ENCODE results near the gene PCGF3. TPM values are rescaled to one million over a fixed set of nuclear protein-coding genes. Genes with fewer than 3 reads are reported as not detected.
"Not testable (repeated sequence)": the region's sequence is repeated elsewhere in the genome, so short reads cannot be mapped to it uniquely, and the experiment has no call there.

Gene PCGF3
- polyA plus RNA-seq, 4 donors, result 27.3 to 71.6 (median 55.3) TPM

GRCh38 chr4:687971-688853 lies 17.4 kb upstream of the PCGF3 start:
- DNase-seq (no peak), FAIRE-seq (no peak)
- Histone ChIP-seq H3K36me3 (ENCODE audit: control insufficient read depth in 3 of 3, insufficient read depth in 2 of 3, low read depth in 1 of 3, low read length in 3 of 3) (peaks cover 0 to 5% (median 0%) of the 10 kb centered on the region in 3 donors), H3K4me3 (ENCODE audit: low read depth in 1 of 3, low read length in 3 of 3) (peak overlapping the region in 2 of 3 donors; percentile 36 to 49), H3K27me3 (ENCODE audit: control insufficient read depth in 3 of 3, insufficient read depth in 3 of 3, low read length in 3 of 3) (peaks cover 0 to 2% (median 0%) of the 10 kb centered on the region in 3 donors), H3K9me3 (ENCODE audit: control insufficient read depth in 2 of 2, insufficient read depth in 1 of 2, low read depth in 1 of 2, low read length in 1 of 2) (no peaks in the 10 kb centered on the region), H3K27ac (ENCODE audit: low read depth in 1 of 3, low read length in 2 of 3) (peak overlapping the region in 2 of 3 donors; percentile 79 to 84), H3K4me1 (ENCODE audit: control insufficient read depth in 3 of 3, insufficient read depth in 2 of 3, low read depth in 1 of 3, low read length in 2 of 3) (peaks cover 5 to 42% (median 5%) of the 10 kb centered on the region in 3 donors)
- WGBS, 3 donors, result 43 to 69% (median 55%) methylated on average over 19 to 26 of the region's 26 CpGs

- Histone ChIP-seq H3K27me3 (ENCODE audit: control insufficient read depth in 3 of 3, insufficient read depth in 3 of 3, low read length in 3 of 3) (peaks cover 0 to 2% (median 0%) of the 10 kb centered on the region in 3 donors), H3K9me3 (ENCODE audit: control insufficient read depth in 2 of 2, insufficient read depth in 1 of 2, low read depth in 1 of 2, low read length in 1 of 2) (no peaks in the 10 kb centered on the region), H3K36me3 (ENCODE audit: control insufficient read depth in 3 of 3, insufficient read depth in 2 of 3, low read depth in 1 of 3, low read length in 3 of 3) (peaks cover 0 to 5% (median 0%) of the 10 kb centered on the region in 3 donors), H3K27ac (ENCODE audit: low read depth in 1 of 3, low read length in 2 of 3) (peak within 1 kb of the TSS in 2 of 3 donors; percentile 79 to 84), H3K4me3 (ENCODE audit: low read depth in 1 of 3, low read length in 3 of 3) (peak within 1 kb of the TSS in 2 of 3 donors; percentile 36 to 49), H3K4me1 (ENCODE audit: control insufficient read depth in 3 of 3, insufficient read depth in 2 of 3, low read depth in 1 of 3, low read length in 2 of 3) (peaks cover 5 to 34% (median 5%) of the 10 kb centered on the region in 3 donors)
- peak in 1 of 2 donors; percentile 59 for DNase-seq
- no peak for FAIRE-seq
- WGBS, 3 donors, result 10 to 16% (median 14%) methylated on average over 53 to 59 of the region's 59 CpGs
These were observed 16.6 kb upstream of the PCGF3 start, which contains the start of gene SLC49A3 for GRCh38 chr4:688854-689681. Gene SLC49A3, minus strand, starts transcription at chr4:689151. Its CDS starts 24 bp downstream, at chr4:689127.

GRCh38 chr4:689723-690122 lies 15.9 kb upstream of the PCGF3 start:
- Histone ChIP-seq H3K4me3 (ENCODE audit: low read depth in 1 of 3, low read length in 3 of 3) (peak overlapping the region in 2 of 3 donors; percentile 32 to 49), H3K9me3 (ENCODE audit: control insufficient read depth in 2 of 2, insufficient read depth in 1 of 2, low read depth in 1 of 2, low read length in 1 of 2) (no peaks in the 10 kb centered on the region), H3K27me3 (ENCODE audit: control insufficient read depth in 3 of 3, insufficient read depth in 3 of 3, low read length in 3 of 3) (peaks cover 0 to 2% (median 0%) of the 10 kb centered on the region in 3 donors), H3K27ac (ENCODE audit: low read depth in 1 of 3, low read length in 2 of 3) (peak overlapping the region in 2 of 3 donors; percentile 57 to 84), H3K4me1 (ENCODE audit: control insufficient read depth in 3 of 3, insufficient read depth in 2 of 3, low read depth in 1 of 3, low read length in 2 of 3) (peaks cover 5 to 31% (median 5%) of the 10 kb centered on the region in 3 donors), H3K36me3 (ENCODE audit: control insufficient read depth in 3 of 3, insufficient read depth in 2 of 3, low read depth in 1 of 3, low read length in 3 of 3) (peaks cover 0 to 5% (median 0%) of the 10 kb centered on the region in 3 donors)
- DNase-seq (no peak), FAIRE-seq (no peak)
- WGBS, 3 donors, result 74 to 81% (median 78%) methylated on average over 8 of the region's 8 CpGs

GRCh38 chr4:692771-693554 lies 12.7 kb upstream of the PCGF3 start:
- DNase-seq, result no peak
- FAIRE-seq, result no peak
- H3K27ac ChIP-seq (ENCODE audit: low read depth in 1 of 3, low read length in 2 of 3), result no peak overlapping the region

GRCh38 chr4:694341-694940 lies 11.2 kb upstream of the PCGF3 start:
- not testable (repeated sequence) for H3K36me3 ChIP-seq (ENCODE audit: control insufficient read depth in 3 of 3, insufficient read depth in 2 of 3, low read depth in 1 of 3, low read length in 3 of 3); DNase-seq; H3K4me1 ChIP-seq (ENCODE audit: control insufficient read depth in 3 of 3, insufficient read depth in 2 of 3, low read depth in 1 of 3, low read length in 2 of 3); H3K27me3 ChIP-seq (ENCODE audit: control insufficient read depth in 3 of 3, insufficient read depth in 3 of 3, low read length in 3 of 3); H3K4me3 ChIP-seq (ENCODE audit: low read depth in 1 of 3, low read length in 3 of 3); H3K9me3 ChIP-seq (ENCODE audit: control insufficient read depth in 2 of 2, insufficient read depth in 1 of 2, low read depth in 1 of 2, low read length in 1 of 2); FAIRE-seq; H3K27ac ChIP-seq (ENCODE audit: low read depth in 1 of 3, low read length in 2 of 3)
- 84 to 90% (median 89%) methylated on average over 12 of the region's 12 CpGs for WGBS, 3 donors

More at GRCh38 chr4:692771-693554, 12.7 kb upstream of the PCGF3 start:
- Histone ChIP-seq H3K9me3 (ENCODE audit: control insufficient read depth in 2 of 2, insufficient read depth in 1 of 2, low read depth in 1 of 2, low read length in 1 of 2) (no peaks in the 10 kb centered on the region), H3K4me1 (ENCODE audit: control insufficient read depth in 3 of 3, insufficient read depth in 2 of 3, low read depth in 1 of 3, low read length in 2 of 3) (peaks cover 0 to 18% (median 5%) of the 10 kb centered on the region in 3 donors), H3K4me3 (ENCODE audit: low read depth in 1 of 3, low read length in 3 of 3) (no peak overlapping the region), H3K36me3 (ENCODE audit: control insufficient read depth in 3 of 3, insufficient read depth in 2 of 3, low read depth in 1 of 3, low read length in 3 of 3) (no peaks in the 10 kb centered on the region), H3K27me3 (ENCODE audit: control insufficient read depth in 3 of 3, insufficient read depth in 3 of 3, low read length in 3 of 3) (peaks cover 0 to 2% (median 2%) of the 10 kb centered on the region in 3 donors)
- whole genome bisulfite sequencing, 3 donors, result 82 to 88% (median 85%) methylated on average over 30 to 32 of the region's 32 CpGs

- no peaks in the 10 kb centered on the region for H3K9me3 ChIP-seq (ENCODE audit: control insufficient read depth in 2 of 2, insufficient read depth in 1 of 2, low read depth in 1 of 2, low read length in 1 of 2)
- no peak overlapping the region for H3K4me3 ChIP-seq (ENCODE audit: low read depth in 1 of 3, low read length in 3 of 3)
- H3K4me1 ChIP-seq (ENCODE audit: control insufficient read depth in 3 of 3, insufficient read depth in 2 of 3, low read depth in 1 of 3, low read length in 2 of 3), result peaks cover 0 to 22% (median 0%) of the 10 kb centered on the region in 3 donors
- peaks cover 0 to 2% (median 0%) of the 10 kb centered on the region in 3 donors for H3K36me3 ChIP-seq (ENCODE audit: control insufficient read depth in 3 of 3, insufficient read depth in 2 of 3, low read depth in 1 of 3, low read length in 3 of 3)
- H3K27ac ChIP-seq (ENCODE audit: low read depth in 1 of 3, low read length in 2 of 3), result peak overlapping the region in 1 of 3 donors; percentile 60
- WGBS, 3 donors, result 84 to 86% (median 85%) methylated on average over 27 of the region's 27 CpGs
- DNase-seq (no peak), FAIRE-seq (no peak)
- peaks cover 0 to 1% (median 0%) of the 10 kb centered on the region in 3 donors for H3K27me3 ChIP-seq (ENCODE audit: control insufficient read depth in 3 of 3, insufficient read depth in 3 of 3, low read length in 3 of 3)
These were observed 5.6 kb upstream of the PCGF3 start for GRCh38 chr4:699816-700580.

- H3K9me3 ChIP-seq (ENCODE audit: control insufficient read depth in 2 of 2, insufficient read depth in 1 of 2, low read depth in 1 of 2, low read length in 1 of 2), result no peaks in the 10 kb centered on the region
- H3K4me1 ChIP-seq (ENCODE audit: control insufficient read depth in 3 of 3, insufficient read depth in 2 of 3, low read depth in 1 of 3, low read length in 2 of 3), result peaks cover 0 to 22% (median 0%) of the 10 kb centered on the region in 3 donors
- H3K4me3 ChIP-seq (ENCODE audit: low read depth in 1 of 3, low read length in 3 of 3), result no peak overlapping the region
- DNase-seq (no peak), FAIRE-seq (no peak)
- no peaks in the 10 kb centered on the region for H3K27me3 ChIP-seq (ENCODE audit: control insufficient read depth in 3 of 3, insufficient read depth in 3 of 3, low read length in 3 of 3)
- no peak overlapping the region for H3K27ac ChIP-seq (ENCODE audit: low read depth in 1 of 3, low read length in 2 of 3)
- peaks cover 0 to 2% (median 0%) of the 10 kb centered on the region in 3 donors for H3K36me3 ChIP-seq (ENCODE audit: control insufficient read depth in 3 of 3, insufficient read depth in 2 of 3, low read depth in 1 of 3, low read length in 3 of 3)
- WGBS, 3 donors, result 67 to 77% (median 71%) methylated on average over 16 of the region's 16 CpGs
These were observed 4.9 kb upstream of the PCGF3 start for GRCh38 chr4:700587-701264.

Measured in small intestine (tissue), 7 donors.